GM19025 (cell line): Measurements from ENCODE around the gene WDR64.
"Not testable (repeated sequence)": the region's sequence is repeated elsewhere in the genome, so short reads cannot be mapped to it uniquely, and the experiment has no call there.

ENCODE experiments used
- ATAC-seq: cut with Tn5 transposase; IDR thresholded peaks from one replicate; pipeline ENCODE4 v1.9.1; 2021; ENCODE audit warnings: mild to moderate bottlenecking, low read depth, moderate library complexity; ENCODE audit not compliant: unreplicated experiment

Gene WDR64

GRCh38 chr1:241730031-241730430 lies 78.0 kb downstream of the WDR64 start:
- ATAC-seq: no peak

GRCh38 chr1:241733899-241734298 lies 81.8 kb downstream of the WDR64 start:
- ATAC-seq: no peak

GRCh38 chr1:241734533-241734932 lies 82.5 kb downstream of the WDR64 start:
- no peak for ATAC-seq

GRCh38 chr1:241735493-241735926 lies 83.4 kb downstream of the WDR64 start:
- ATAC-seq: not testable (repeated sequence)

DNA sequence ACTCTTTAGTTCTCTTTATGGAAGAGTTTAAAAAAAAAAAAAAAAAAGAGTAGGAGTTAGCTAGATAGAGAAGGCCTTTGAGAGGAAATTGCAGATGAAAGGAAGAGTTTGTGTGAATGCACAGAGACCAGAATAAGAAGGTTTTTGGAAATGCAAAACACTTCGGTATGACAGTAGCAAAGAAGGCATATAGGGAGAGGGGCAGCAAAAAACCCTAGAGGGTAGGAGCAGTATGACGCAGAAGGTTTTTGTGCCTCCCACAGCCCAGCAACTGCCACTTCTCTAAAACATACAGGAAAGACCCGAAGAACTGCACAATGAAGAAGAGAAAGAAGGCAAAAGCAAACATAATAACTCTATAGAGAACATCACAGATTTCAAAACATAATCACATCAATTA lies 84.3 kb downstream of the WDR64 start:
- ATAC-seq: no peak

DNA sequence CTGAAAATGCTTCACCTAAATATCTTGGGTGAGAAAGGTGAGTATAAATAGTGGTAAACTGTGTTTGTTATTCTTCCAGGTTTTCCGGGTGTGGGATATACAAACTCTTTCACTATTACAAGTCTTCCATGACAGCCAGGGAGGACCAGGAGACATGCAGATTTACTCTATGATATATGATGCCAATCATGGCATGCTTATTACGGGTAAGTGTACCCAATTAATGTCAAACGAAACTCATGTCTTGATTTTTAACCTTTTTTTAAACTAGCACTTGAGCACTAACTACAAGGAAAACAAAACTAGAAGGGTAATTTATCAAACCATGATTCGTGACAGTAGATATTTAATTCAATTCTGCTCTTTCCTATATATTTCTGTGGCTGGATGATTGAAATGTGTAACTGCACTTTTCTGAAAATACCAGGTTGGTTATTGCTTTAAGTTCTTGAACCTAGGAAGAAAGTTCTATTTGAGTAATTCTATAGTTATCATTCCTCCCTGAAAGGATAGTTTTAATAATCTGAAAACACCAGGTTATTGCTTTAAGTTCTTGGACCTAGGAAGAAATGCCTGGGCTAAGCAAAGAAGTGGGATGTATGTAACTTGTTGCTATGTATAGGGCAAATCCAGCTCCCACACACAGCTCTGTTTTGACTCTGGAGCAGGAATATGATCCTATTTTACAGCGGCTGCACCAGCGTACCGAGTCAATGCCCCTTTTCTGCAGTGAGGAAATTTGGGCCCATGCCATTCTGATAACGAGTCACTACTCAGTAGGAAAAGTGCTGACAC lies 86.4 kb downstream of the WDR64 start:
- no peak for ATAC-seq

- no peak for ATAC-seq
Measured at GRCh38 chr1:241742084-241742483, 90.0 kb downstream of the WDR64 start.

- no peak for ATAC-seq
Measured at GRCh38 chr1:241744591-241744990, 92.5 kb downstream of the WDR64 start.

GRCh38 chr1:241747992-241748391 lies 95.9 kb downstream of the WDR64 start:
- ATAC-seq: no peak

- no peak for ATAC-seq
Measured at GRCh38 chr1:241749041-241749944, 97.2 kb downstream of the WDR64 start.

- ATAC-seq: no peak
Measured at GRCh38 chr1:241749945-241750695, 98.0 kb downstream of the WDR64 start.

DNA sequence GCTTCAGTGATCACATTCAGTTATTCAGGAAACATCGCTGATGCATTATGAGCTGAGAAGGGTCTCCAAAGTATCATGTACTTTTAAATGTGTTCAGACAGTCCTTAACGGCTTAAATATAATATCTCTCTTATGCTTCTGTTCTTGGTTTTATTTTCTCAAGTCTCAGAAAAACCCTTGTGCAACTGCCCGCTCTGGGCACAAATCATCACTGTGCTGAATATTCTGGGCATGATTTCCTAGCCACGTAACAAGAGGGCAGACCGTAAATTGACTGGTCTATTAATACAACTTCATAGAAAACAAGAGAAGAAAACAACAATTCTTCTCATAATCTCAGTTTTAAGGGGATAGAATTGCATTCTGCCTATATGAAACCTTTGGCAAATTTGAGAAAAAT lies 99.4 kb downstream of the WDR64 start:
- no peak for ATAC-seq

GRCh38 chr1:241762713-241763339 lies 110.7 kb downstream of the WDR64 start:
- no peak for ATAC-seq

DNA sequence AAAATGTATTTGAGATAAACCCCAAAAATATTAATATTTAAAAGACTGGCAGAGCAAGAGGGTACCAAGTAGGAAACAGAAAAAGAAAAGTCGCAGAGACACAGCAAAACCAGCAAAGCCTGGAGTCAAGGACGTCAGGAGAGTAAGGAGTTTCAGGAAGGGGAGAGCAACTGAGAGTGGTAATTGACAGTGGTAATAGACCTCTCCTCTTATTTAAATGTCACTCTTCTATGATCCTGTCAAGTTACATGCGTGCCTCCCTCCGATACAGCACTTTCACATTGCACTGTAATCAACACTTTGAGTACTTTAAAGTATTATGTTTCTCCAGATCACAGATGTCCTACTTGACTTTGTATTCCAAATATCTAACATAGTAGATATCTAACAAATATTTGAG lies 113.3 kb downstream of the WDR64 start:
- ATAC-seq: no peak

- ATAC-seq: no peak
Measured at GRCh38 chr1:241767737-241768136, 115.7 kb downstream of the WDR64 start.

DNA sequence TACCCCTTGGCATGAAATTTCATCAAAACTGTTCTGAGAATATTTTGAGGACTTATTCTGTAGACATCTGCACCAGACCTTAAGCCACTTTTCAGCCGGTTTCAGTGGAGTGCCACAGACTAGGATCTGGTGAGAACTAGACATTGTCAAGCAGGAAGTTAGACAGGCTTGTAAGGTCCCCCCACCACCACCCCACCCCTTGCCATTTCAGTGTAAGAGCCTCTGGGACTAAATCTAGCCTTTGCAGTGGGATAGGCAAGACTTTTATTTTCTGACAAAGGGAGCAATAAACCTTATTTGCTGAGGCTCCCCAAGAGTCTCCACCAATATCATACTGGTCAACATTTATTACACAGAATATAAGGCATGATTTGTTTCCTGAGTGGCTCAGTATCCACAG lies 118.0 kb downstream of the WDR64 start:
- ATAC-seq: no peak

DNA sequence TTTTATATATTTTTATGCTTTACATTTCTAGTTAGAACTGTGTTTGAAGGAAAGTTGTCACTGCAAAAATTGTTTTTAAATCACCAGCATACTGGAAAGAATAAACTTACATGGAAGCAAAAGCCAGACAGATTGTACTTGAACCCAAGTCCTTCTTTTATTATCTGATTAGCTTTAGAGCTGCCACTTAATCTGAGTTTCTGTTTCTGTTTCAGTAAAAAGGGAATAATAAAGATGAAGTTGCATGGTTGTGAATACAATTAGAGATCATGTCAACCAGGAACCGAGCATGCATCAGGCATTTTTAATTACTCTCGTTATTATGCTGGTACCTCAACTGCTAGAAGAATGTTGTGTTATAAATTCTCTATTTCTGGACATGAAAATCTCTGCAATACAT lies 119.0 kb downstream of the WDR64 start:
- ATAC-seq: no peak

GRCh38 chr1:241772932-241773500 lies 120.9 kb downstream of the WDR64 start:
- ATAC-seq: no peak

DNA sequence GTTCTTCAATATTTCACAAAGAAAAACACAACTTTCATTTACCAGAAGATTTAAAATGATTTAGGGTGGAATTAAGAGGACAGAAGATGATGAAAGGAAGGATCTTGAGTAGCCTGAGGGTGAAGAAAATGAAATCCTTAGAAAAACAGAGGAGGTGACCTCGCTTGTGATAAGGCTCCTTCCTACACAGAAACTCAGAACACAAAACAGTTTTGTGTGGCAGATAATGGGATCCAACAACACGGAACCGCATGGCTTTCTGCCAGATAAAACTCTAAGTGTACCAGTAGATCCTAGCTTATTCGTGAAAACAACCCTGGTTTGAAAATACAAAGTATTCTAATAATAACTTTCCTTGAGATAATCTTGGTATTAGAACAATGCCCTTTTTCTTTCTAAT lies 121.9 kb downstream of the WDR64 start:
- no peak for ATAC-seq

- no peak for ATAC-seq
Measured at GRCh38 chr1:241775021-241775420, 122.9 kb downstream of the WDR64 start.
